Lung (tissue), 12 donors: ENCODE data around the gene CGB5. TPM values are rescaled to one million over a fixed set of nuclear protein-coding genes. Genes with fewer than 3 reads are reported as not detected.

Experiments
- ATAC-seq: fragments of 200-7000 bp; cut with Tn5 transposase; one replicate; pipeline ENCODE4 v1.9.1; 2020; ENCODE audit warnings: moderate number of reproducible peaks; ENCODE audit not compliant: insufficient read depth, low FRiP score
- DNase-seq, 3 donors: peaks; one replicate each; pipeline ENCODE4 v3.0.0-alpha.2; 2013 to 2017
- H3K27ac ChIP-seq, 2 donors: one replicate each; pipeline ENCODE4 v1.5.1; 2013; ENCODE audit warnings: mild to moderate bottlenecking in 2 of 2, moderate library complexity in 2 of 2, control low read depth in 1 of 2, inconsistent platforms in 1 of 2, low read depth in 1 of 2, low read length in 1 of 2
- H3K27me3 ChIP-seq, 3 donors: one replicate each; pipeline ENCODE4 v1.5.1; 2013; ENCODE audit warnings: low read length in 2 of 3; ENCODE audit not compliant: control insufficient read depth in 3 of 3, insufficient read depth in 3 of 3
- H3K36me3 ChIP-seq, 4 donors: one replicate each; pipeline ENCODE4 v1.5.1; 2013; ENCODE audit warnings: low read length in 4 of 4, mild to moderate bottlenecking in 1 of 4, moderate library complexity in 1 of 4; ENCODE audit not compliant: control insufficient read depth in 4 of 4, insufficient read depth in 4 of 4
- H3K4me1 ChIP-seq, 5 donors: one replicate each; pipeline ENCODE4 v1.5.1; 2013; ENCODE audit warnings: low read length in 5 of 5, mild to moderate bottlenecking in 2 of 5, moderate library complexity in 1 of 5; ENCODE audit not compliant: control insufficient read depth in 5 of 5, insufficient read depth in 5 of 5
- H3K4me3 ChIP-seq: one replicate; pipeline ENCODE4 v1.5.1; 2013; ENCODE audit warnings: mild to moderate bottlenecking, control low read depth, moderate library complexity
- H3K9ac ChIP-seq, 2 donors: one replicate each; pipeline ENCODE4 v1.5.1; 2013; ENCODE audit warnings: low read length in 2 of 2, control low read depth in 1 of 2; ENCODE audit not compliant: insufficient read depth in 1 of 2
- H3K9me3 ChIP-seq, 4 donors: one replicate each; pipeline ENCODE4 v1.5.1; 2013; ENCODE audit warnings: low read length in 3 of 4, mild to moderate bottlenecking in 1 of 4, moderate library complexity in 1 of 4; ENCODE audit not compliant: control insufficient read depth in 4 of 4, insufficient read depth in 3 of 4
- WGBS, 2 donors: extraction: QIAGEN DNeasy Blood & Tissue Kit; methylation state at CpG; one replicate each; pipeline ENCODE4 v1.1.7; 2013; 5-methylcytosine and 5-hydroxymethylcytosine counted together
- polyA plus RNA-seq, 2 donors: library from polyadenylated mRNA; stranded (reverse); fragments of 200-250 nt; gene quantifications; one replicate each; pipeline ENCODE4 v1.2.1, GENCODE V29; 2013
- total RNA-seq, 2 donors: library from RNA; depleted of rRNA in 1 of 2; stranded (reverse); fragments of >200 nt in 1 of 2; gene quantifications; one replicate each; pipeline ENCODE4 v1.2.1, GENCODE V29; 2014 to 2021
- TF ChIP-seq, protein P1 (sequence below): IDR thresholded peaks from 2 replicates; pipeline ENCODE4 v1.5.1; 2012; ENCODE audit warnings: mild to moderate bottlenecking; ENCODE audit errors: control extremely low read depth, extremely low read depth
- donor health status: control.
- donor health status: control.
- donor health status: Bipolar disorder and iron deficiency.
- donor health status: healthy.
- donor health status: DM: yes; HTN: yes; CAD: no.

CGB5 gene
- total and polyA plus RNA-seq, 4 donors, result not detected

DNA sequence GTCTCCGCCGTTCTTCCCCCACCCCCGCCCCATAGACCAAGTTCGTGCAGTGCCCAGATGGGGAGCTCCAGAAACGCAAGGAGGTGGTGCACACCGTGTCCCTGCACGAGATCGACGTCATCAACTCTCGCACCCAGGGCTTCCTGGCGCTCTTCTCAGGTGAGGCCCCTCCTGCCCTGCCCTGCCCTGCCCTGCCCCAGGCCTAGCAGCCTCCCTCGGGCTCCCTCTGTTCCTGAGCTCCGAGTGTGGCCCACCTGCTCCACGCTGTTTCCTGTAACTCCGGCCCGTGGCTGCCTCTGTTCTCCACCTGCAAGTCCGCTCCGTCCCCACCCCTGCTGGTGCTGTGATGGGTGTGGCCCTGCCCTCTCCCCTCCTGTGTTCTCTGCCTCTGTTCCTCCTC, 33.2 kb upstream of the CGB5 start:
- Histone ChIP-seq H3K4me3 (no peak overlapping the region), H3K4me1 (no peaks in the 10 kb centered on the region), H3K9ac (no peak overlapping the region), H3K36me3 (peaks cover 12 to 69% (median 21%) of the 10 kb centered on the region in 4 donors), H3K9me3 (no peaks in the 10 kb centered on the region), H3K27ac (no peak overlapping the region), H3K27me3 (no peaks in the 10 kb centered on the region)
- TF ChIP-seq, protein P1, sequence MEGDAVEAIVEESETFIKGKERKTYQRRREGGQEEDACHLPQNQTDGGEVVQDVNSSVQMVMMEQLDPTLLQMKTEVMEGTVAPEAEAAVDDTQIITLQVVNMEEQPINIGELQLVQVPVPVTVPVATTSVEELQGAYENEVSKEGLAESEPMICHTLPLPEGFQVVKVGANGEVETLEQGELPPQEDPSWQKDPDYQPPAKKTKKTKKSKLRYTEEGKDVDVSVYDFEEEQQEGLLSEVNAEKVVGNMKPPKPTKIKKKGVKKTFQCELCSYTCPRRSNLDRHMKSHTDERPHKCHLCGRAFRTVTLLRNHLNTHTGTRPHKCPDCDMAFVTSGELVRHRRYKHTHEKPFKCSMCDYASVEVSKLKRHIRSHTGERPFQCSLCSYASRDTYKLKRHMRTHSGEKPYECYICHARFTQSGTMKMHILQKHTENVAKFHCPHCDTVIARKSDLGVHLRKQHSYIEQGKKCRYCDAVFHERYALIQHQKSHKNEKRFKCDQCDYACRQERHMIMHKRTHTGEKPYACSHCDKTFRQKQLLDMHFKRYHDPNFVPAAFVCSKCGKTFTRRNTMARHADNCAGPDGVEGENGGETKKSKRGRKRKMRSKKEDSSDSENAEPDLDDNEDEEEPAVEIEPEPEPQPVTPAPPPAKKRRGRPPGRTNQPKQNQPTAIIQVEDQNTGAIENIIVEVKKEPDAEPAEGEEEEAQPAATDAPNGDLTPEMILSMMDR, result no peak
- no peak for ATAC-seq
- WGBS, 2 donors, result 91 to 93% methylated on average over 18 of the region's 18 CpGs
- no peak for DNase-seq

DNA sequence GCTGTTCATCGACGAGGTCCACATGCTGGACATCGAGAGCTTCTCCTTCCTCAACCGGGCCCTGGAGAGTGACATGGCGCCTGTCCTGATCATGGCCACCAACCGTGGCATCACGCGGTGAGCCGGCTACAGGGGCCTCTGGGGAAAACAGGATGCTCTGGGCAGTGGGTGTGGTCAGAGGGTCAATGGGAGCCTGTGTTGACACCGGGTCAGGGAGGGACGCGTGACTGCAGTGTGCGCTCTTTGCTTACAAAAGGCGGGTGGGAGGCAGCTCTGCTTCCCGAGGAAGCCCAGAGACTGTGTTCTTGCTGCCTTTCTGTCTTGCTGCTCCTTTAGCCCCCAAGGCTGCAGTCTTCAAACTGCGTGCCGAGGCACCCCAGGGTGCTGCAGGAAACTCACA, 32.5 kb upstream of the CGB5 start:
- Histone ChIP-seq H3K27me3 (no peaks in the 10 kb centered on the region), H3K36me3 (peaks cover 12 to 71% (median 22%) of the 10 kb centered on the region in 4 donors), H3K4me3 (no peak overlapping the region), H3K4me1 (no peaks in the 10 kb centered on the region), H3K9me3 (no peaks in the 10 kb centered on the region), H3K9ac (no peak overlapping the region), H3K27ac (no peak overlapping the region)
- ATAC-seq, result no peak
- no peak for DNase-seq
- 81 to 90% methylated on average over 17 of the region's 17 CpGs for WGBS, 2 donors
- TF ChIP-seq, protein P1, result no peak

DNA sequence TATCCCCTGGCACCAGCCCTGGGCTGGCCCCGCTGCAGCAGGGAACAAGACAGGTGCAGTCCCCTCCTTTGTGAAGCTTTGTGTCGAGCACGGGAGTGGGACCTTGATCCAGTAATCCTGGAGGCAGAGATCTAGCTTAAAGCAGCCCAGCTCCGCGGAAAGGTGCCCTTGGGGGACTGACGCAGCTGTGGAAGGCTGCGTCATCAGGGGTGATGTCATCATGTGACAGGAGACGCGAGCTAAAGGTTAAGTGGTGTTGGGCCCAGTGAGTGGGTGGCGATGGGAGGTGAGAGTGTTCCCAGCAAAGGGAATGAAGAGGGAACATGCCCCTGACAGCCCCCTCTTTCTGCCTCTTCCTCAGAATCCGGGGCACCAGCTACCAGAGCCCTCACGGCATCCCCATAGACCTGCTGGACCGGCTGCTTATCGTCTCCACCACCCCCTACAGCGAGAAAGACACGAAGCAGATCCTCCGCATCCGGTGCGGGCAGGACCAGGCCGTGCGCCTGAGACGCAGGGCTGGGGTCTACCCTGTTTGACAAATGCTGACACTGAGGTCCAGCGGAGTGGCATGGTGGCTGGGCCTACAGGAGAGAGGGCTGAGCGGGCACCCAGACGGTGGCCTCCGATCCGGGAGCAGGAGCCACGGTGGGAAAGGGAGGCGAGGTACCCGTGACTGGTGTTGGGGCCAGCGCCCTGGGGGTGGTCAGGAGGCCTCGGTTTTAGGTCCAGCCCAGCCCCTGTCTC, 29.4 kb upstream of the CGB5 start:
- WGBS, 2 donors, result 95% methylated on average over 32 of the region's 32 CpGs
- H3K36me3 ChIP-seq, result peaks cover 12 to 58% (median 18%) of the 10 kb centered on the region in 4 donors
- ATAC-seq (no peak), DNase-seq (no peak)
- H3K4me3 ChIP-seq, result no peak overlapping the region
- TF ChIP-seq, protein P1, result no peak
- peaks cover 0 to 19% (median 4%) of the 10 kb centered on the region in 5 donors for H3K4me1 ChIP-seq
- no peak overlapping the region for H3K27ac ChIP-seq
- no peak overlapping the region for H3K9ac ChIP-seq
- no peaks in the 10 kb centered on the region for H3K9me3 ChIP-seq
- H3K27me3 ChIP-seq, result peaks cover 0 to 10% (median 3%) of the 10 kb centered on the region in 3 donors

DNA sequence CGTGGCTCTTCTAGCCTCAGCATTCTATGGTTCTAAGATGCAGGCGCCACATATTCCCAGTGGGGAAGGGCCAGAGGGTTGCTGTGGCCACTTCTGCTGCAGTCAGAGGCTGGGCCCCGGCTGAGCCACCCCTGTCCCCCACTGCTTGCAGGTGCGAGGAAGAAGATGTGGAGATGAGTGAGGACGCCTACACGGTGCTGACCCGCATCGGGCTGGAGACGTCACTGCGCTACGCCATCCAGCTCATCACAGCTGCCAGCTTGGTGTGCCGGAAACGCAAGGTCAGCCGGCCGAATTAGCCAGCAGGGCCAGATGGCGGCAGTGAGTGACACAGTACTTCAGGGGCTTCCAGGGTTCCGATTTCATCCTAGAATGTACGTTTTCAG, 28.8 kb upstream of the CGB5 start:
- peaks cover 8 to 53% (median 15%) of the 10 kb centered on the region in 4 donors for H3K36me3 ChIP-seq
- H3K27ac ChIP-seq, result no peak overlapping the region
- TF ChIP-seq, protein P1, result no peak
- WGBS, 2 donors, result 92 to 94% methylated on average over 18 of the region's 18 CpGs
- ATAC-seq, result no peak
- no peak for DNase-seq
- peaks cover 0 to 14% (median 3%) of the 10 kb centered on the region in 3 donors for H3K27me3 ChIP-seq
- no peaks in the 10 kb centered on the region for H3K9me3 ChIP-seq
- no peak overlapping the region for H3K4me3 ChIP-seq
- H3K4me1 ChIP-seq, result peaks cover 0 to 19% (median 4%) of the 10 kb centered on the region in 5 donors
- H3K9ac ChIP-seq, result no peak overlapping the region
